RCC 7860 (cell line): ENCODE data around the gene RAB27A.
"Not testable (repeated sequence)": the region's sequence is repeated elsewhere in the genome, so short reads cannot be mapped to it uniquely, and the experiment has no call there.

Experiments used
- DNase-seq: peaks from one replicate; pipeline ENCODE4 v3.0.0-alpha.2; 2015; ENCODE audit warnings: low spot score
- FAIRE-seq: peaks from 2 replicates; lab custom pipeline; 2012; peaks lifted over from hg19 to GRCh38; lab: Jason Lieb, UNC

RAB27A gene

DNA sequence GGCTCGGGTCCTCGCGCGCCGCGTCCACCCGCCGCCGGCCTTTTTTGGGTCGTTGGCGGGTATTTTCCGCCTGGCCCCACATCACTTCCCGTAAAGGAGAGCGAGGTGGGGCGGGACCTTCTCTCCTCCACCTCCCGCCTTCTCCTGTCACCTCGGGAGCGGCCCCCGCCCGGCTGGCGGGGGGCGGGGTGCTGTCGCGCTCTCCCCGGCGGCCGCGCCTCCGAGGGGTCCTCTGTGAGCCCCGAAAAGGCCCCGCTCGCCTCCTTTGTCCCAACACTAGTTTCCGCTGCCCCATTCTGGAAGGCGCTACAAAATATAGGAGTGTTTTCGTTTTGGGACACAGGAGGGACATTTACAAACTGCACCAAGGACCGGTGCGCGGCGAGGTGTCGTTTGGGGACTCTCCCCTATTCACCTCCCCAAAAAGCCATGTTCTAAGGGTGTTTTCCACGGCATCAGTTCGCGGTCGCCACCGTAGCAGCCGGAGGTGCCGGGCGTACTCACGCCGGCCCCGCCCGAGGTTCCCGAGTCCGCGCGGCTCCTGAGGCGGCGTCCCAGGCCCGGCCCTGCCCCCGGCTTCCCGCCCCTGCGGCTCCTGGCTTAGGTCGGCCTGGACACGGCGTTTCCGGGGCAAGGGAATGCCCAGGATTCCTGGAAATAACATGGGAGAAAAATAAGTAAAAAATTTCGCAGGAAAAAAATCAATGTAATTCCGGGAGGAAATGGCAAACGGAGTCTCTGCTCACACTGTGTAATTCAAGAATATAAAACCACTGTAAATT, at the start of gene RAB27A:
TSS of gene RAB27A (minus strand) at position 68 of the 782 bp plus-strand sequence. CDS start 54,879 bp downstream, outside the sequence.
- FAIRE-seq (no peak), DNase-seq (peak; percentile 54)

DNA sequence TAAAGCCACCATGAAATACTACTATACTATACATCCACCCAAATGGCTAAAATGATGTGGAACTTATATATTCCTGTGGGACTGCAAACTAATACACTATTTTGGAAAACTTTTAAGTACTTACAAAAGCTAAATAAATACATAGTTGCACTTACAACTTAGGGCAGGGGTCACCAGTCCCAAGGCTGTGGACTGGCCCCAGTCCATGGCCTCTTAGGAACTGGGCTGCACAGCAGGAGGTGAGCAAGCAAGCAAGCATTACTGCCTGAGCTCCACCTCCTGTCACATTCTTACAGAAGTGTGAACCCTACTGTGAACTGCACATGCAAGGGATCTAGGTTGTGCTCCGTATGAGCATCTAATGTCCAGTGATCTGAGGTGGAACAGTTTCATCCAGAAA, 47.5 kb upstream of the RAB27A start:
- DNase-seq (no peak), FAIRE-seq (no peak)

DNA sequence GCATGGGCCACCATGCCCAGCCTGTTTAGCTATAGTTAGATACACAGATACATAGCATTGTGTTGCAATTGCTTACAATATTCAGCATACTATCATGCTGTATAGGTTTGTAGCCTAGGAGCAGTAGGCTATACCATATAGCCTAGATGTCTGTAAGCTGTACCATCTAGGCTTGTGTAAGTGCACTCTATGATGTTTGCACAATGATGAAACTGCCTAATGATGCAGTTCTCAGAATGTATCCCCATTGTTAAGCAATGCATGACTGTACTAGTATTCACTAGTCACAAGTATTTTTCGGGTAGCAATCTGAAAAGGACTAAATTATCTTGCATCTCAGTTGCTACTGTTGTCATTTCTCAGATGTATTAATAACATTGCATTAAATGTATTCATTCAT, 45.4 kb upstream of the RAB27A start:
- FAIRE-seq, result no peak
- DNase-seq, result no peak

DNA sequence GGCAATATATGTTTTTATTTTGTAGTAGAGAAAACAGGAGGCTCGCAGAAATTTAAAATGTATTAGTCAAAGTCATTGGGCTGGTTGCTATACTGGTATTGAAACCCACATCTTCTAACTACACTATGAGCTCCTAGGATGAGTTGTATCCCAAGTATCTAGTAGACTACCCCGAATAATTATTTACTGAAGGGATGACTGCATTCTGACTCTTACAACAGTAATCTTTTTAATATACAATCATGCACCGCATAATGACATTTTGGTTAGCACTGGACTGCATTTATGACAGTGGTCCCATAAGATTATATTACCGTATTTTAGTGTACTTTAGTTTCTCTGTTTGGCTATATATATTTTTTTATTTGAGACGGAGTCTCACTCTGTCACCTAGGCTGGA, 44.8 kb upstream of the RAB27A start:
- no peak for FAIRE-seq
- DNase-seq, result no peak

DNA sequence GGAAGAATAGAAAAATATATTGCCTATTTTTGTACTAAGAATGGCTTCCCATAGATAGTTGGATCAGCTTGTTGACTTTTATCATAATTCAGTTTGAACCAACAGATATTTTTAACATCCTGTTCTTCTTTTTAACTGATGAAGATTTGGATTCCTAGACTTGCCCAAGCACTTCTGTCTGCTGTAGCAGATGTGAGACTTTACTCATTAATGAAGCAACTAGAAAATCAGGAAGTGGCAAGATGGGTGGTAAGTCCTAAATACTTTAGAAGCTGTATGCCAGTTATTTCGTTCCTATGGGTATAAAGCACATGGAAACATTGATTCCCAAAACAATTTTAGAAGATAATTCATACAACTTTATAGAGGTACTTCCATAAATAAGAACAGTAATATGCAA, 37.8 kb upstream of the RAB27A start:
- no peak for DNase-seq
- no peak for FAIRE-seq

DNA sequence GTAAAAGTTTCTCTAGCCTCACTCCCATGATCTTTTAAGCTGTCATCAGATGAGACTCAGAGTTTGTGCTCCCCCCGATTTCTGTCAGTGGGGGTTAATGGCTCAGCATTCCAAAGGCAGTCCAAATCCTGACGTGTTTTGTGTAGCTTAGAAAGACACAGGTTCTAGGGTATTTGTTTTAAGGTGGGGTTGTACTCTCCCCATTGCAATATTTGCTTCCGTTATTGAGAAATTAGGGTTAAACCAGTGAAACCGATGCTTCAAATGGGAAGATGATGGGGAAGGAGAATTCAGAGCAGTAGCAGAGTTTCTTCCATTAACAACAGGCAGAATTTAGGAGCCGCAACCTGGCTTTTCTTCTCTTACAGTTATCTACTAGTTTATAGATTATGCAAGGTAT, 32.9 kb upstream of the RAB27A start:
- no peak for DNase-seq
- no peak for FAIRE-seq

DNA sequence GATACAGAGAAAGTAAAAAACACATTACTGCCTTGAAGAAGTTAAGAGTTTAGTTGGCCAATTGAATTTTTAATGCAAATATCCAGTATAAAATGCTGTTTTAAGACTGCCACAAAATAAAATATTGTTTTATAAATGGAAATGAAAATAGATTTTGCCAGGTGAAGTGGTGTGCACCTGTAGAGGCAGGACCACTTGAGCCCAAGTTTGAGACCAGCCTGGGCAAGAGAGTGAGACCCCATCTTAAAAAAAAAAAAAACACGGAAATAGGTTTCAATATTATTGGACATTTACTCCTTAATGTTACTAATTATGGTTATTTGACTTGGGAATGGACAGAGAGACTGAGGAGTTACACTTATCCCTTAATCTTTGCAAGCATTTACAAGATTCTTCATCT, 31.4 kb upstream of the RAB27A start:
- DNase-seq (no peak), FAIRE-seq (no peak)

DNA sequence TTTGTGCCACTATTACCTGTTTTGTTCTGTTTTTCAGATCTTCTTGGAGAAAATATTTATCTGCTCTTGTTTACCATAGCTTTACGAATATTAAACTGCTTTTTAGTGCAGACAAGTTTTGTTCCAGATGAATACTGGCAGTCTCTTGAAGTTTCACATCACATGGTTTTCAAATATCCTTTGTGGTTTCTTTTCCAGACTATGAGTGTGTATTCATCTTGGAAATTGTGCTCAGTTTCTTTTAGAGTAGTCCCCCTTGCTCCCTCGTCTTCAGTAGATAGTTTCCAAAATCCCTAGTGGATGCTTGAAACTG, 30.6 kb upstream of the RAB27A start:
- FAIRE-seq, result no peak
- no peak for DNase-seq

DNA sequence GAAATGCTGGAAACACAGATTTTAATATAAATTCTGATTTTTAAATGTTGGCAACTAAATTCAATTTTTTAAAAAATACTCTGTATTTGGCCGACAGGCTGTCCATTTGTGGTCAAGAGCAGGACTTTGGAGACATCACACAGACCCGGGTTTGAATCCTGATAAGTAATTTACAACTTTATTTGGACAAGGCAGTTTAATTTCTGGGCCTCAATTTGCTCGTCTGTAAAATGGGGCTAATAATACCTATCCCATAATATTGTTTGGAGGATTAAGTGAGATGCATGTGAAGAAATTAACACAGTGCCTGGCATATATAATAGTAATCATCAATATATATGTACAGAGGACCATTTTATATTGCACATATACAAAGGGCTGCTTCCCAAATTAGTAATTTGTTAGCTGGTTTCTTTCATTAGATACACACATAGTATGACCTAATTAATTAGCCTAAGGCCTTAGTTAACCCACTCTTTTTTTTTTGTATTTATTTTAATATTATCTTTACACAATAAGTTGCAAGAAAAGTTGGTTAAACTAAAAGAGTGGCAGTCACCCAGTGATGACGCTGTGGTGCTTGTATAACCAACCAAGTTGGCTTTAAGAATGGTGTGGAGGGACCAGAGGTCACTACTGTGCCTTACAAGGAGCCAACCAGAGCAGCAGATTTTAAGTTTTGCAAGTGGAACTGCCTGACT, 30.1 kb upstream of the RAB27A start:
- no peak for DNase-seq
- no peak for FAIRE-seq

DNA sequence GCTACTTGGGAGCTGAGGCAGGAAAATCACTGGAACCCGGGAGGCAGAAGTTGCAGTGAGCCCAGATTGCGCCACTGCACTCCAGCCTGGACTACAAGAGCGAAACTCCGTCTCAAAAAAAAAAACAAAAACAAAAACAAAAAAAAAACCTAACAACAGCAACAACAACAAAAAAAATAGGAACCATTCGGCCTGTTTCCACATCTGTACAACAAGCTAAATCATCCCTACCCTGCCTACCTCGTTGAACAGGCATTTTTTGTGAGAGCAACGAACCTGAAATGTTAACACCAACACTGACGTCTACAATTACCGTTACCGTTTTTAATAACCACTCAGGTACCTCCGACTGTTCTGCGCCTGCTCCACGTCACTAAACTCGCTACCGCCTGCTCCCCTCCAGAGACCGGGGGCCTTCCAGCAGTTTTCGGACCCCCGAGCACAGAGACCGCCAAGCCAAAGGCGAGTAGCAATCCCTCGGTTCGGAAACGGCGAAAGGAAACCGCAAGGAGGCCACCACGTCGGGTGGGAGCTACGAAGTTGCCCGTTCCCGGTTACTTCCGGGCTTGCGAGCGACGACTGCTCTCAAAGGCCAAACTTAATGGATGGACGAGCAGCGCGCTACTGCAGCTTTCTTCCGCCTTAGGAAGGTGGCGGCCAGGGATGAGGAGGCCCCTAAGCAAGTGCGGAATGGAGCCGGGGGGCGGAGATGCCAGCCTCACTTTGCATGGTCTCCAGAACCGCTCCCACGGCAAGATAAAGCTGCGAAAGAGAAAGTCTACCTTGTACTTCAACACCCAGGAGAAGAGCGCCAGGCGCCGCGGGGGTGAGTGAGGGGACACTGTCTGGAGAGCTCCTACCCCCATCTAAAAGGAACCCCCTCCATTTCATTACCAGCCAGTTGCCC, 29.2 kb upstream of the RAB27A start, which contains the start of the genes PIGB and PIGBOS1:
TSS of gene PIGB (plus strand) at position 635 of the 907 bp plus-strand sequence. CDS start at position 664, 29 bp downstream.
TSS of gene PIGBOS1 (minus strand) at position 536 of the 907 bp plus-strand sequence. CDS start 1,331 bp downstream, outside the sequence.
- FAIRE-seq (no peak), DNase-seq (peak; percentile 79)

DNA sequence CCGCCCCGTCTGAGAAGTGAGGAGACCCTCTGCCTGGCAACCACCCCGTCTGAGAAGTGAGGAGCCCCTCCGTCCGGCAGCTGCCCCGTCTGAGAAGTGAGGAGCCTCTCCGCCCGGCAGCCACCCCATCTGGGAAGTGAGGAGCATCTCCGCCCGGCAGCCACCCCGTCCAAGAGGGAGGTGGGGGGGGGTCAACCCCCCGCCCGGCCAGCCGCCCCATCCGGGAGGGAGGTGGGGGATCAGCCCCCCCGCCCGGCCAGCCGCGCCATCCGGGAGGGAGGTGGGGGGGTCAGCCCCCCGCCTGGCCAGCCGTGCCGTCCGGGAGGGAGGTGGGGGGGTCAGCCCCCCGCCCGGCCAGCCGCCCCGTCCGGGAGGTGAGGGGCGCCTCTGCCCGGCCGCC, 13.2 kb upstream of the RAB27A start:
- DNase-seq, FAIRE-seq: not testable (repeated sequence)

DNA sequence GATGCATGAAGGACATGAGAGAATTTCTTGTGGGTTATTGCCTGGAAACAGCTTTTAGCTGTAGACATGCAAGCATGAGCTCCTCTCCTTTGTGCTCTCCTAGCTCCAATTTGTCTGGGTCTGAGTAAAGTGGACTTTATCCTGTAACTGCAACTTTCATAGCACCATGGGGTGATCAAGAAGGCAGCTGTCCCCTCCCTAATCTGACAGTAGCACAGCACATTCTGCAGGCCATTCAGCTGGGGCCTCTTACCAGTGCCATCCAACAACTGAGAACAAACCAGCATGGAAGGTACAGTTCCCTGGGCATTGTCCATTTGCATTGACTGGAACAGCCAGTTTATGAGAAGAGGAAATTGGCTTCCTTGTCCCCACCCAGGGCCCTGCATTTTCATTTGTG, 7.7 kb upstream of the RAB27A start:
- DNase-seq (no peak), FAIRE-seq (no peak)

DNA sequence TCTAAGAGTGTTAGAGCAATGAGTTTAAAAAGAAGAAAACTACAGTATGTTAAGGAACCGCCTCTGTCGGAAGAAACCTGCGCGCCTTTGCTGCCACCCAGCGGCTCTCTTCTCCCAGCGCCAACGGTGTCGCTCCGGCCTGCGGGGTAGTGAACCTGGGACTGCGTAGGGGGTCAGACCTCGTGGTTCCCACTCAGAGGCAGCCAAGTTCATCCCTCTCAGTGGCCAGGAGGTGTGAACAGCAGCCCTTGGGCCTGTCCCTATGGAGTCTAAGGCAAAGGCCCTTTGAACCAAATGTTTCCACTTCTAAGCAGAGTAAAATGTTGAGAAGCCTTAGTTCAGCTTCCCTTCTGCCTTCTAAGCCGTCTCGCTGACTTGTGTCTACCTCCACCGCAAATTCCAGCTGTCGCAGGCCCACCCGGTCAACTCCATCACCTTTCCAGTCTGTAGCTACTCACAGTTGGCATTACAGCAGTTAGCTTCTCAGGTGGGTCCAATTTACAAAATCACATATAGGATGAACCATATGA, 980 bp upstream of the RAB27A start:
- FAIRE-seq (no peak), DNase-seq (peak; percentile 65)

DNA sequence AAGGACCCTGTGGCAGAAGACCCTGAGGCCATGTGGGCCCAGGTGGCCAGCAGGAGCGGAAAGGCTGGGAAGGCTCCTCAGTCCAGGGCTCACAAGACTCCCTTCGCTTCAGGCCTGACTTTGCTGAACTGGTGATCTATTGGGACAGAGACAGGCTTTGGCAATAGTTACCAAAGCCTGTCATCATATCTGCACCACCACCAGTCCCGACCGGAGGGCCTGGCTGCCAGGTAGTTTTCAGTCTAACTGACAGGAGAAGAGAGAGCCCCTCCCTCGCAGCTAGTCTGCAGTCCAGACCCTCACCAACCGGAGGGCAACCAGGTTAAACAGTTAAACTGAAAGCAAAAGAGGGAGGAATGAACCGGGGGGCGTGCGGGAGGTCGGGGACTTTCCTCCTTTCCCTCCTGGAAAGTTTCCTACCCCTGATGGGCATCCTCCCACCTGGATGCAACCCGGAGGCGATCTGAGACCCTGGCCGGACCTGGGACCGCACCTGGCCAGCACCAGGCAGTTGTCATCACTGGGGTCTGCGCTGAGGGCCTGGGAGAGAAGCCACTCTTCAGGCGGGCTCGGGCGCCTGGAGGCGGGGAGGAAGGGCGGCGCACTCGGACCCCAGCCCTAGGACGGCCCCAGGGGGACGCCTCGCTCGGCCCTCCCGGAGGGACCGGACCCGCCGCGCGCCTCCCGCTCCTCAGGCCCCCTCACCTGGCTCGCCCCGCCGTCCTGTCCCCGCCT, 435 bp downstream of the RAB27A start:
- FAIRE-seq, result no peak
- no peak for DNase-seq

DNA sequence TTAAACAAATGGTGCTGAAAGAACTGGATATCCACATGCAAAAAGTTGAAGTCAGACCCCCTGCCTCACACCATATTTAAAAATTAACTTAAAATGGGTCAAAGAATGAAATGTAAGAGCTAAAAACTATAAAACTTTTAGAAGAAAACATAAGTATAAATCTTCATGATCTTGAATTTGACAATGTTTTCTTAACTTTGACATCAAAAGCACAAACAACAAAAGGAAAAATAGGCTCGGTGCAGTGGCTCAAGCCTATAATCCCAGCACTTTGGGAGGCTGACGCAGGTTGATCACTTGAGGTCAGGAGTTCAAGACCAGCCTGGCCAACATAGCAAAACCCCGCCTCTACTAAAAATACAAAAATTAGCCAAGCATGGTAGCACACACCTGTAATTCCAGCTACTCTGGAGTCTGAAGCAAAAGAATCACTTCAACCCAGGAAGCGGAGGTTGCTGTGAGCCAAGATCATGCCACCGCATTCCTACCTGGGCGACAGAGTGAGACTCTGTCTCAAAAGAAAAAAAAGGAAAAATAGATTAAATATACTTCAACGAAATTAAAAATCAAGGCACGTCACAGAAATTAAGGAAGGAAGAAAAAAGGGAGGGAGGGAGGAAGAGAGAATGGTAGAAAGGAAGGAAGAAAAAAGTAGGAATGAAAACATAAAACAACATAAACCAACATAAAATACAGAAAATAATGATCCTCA, 1.5 kb downstream of the RAB27A start:
- FAIRE-seq (no peak), DNase-seq (no peak)

DNA sequence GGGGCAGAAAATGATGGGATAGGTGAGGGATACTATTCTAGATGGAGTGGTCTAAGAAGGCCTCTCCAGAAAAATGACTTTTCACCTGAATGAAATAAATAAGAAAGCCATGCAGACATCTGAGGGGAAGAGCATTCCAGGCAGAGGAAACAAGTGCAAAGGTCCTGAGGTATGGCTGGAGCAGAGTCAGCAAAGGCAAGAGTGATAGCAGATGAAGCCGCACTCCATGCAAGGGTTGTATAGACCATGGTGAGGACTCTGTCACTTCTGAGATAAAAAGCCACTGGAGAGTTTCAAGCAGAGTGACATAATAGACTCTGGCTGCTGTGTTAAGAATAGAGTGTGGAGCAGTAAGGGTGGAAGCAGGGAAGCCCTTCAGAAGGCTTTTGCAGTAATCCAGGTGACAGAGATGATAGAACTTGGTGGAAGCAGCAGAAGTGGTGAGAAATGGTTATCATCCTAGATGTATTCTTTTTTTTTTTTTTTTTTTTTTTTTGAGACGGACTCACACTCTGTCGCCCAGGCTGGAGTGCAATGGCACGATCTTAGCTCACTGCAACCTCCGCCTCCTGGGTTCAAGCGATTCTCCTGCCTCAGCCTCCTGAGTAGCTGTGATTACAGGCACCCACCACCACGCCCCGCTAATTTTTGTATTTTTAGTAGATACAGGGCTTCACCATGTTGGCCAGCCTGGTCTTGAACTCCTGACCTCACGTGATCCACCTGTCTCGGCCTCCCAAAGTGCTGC, 3.0 kb downstream of the RAB27A start:
- DNase-seq, FAIRE-seq: not testable (repeated sequence)

DNA sequence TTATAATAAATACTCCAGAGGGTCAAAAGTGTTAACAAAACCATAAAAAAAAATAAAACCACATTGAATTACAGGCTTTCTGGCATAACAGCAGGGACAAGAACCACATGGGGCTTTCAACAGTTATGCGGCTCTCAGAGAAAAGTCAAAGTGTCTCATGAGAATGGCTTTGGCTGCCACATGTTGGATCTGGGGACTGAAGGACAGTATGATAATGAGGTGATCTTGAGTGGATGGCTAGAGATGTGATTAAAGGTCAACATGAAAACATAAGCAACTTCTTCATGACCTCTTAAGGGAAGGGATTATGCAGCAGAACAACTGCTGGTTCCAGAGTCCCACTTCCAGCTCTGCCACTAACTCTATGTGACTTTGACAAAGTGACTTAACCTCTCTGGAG, 5.2 kb downstream of the RAB27A start:
- DNase-seq, result no peak

DNA sequence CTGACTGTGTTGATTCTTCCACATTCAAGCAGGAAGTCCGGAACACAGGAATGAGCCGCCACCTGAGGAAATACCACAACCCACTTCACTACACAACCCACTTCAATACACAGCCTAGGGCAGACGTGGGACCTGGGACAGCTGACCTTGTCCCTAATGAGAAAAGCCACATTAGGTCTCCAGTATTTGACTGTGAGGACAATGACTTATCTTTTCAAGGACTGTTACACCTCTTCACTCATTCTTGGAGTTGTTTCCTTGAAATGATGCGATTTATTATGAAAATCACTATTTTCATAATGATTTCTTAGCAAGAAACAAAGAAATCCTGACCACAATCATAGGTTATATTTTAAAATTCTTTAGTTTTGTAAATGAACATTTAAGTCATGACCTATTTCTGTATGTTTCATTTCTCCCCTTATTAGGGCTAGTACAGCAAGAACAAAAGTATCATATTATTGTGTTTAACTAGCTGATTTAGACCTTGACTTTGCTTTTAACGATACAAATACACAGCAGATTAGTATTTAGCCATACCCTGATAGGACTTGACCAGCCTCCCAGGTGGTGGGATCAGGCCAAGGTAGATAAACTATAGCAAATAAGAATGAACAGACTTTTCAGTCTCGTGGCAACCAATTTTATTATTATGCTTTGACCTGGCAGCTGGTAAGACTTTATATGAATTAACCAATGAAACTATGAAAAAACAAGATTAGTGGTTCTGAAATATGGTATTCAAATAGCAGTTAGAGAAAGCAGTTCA, 6.0 kb downstream of the RAB27A start:
- DNase-seq (no peak), FAIRE-seq (no peak)

More for the DNA sequence above, 5.2 kb downstream of the RAB27A start:
- FAIRE-seq, result no peak
